IPS-15b (cell line): ENCODE measurements around the gene SESN3.
"Not testable (repeated sequence)": the region's sequence is repeated elsewhere in the genome, so short reads cannot be mapped to it uniquely, and the experiment has no call there.

Experiments used
- H3K27me3 ChIP-seq: one replicate; pipeline ENCODE4 v1.6.1; 2013; ENCODE audit warnings: low read length; ENCODE audit not compliant: control insufficient read depth, insufficient read depth
- H3K36me3 ChIP-seq: one replicate; pipeline ENCODE4 v1.6.1; 2013; ENCODE audit warnings: low read length; ENCODE audit not compliant: control insufficient read depth, insufficient read depth
- H3K4me1 ChIP-seq: one replicate; pipeline ENCODE4 v1.6.1; 2013; ENCODE audit warnings: mild to moderate bottlenecking, low read length; ENCODE audit not compliant: control insufficient read depth, insufficient read depth
- H3K4me3 ChIP-seq: one replicate; pipeline ENCODE4 v1.5.1; 2013; ENCODE audit warnings: low read depth, low read length
- H3K9ac ChIP-seq: one replicate; pipeline ENCODE4 v1.6.1; 2013; ENCODE audit warnings: low read depth, mild to moderate bottlenecking, low read length
- H3K9me3 ChIP-seq: one replicate; pipeline ENCODE4 v1.6.1; 2013; ENCODE audit warnings: mild to moderate bottlenecking, low read length; ENCODE audit not compliant: control insufficient read depth, insufficient read depth

The SESN3 gene, protein sequence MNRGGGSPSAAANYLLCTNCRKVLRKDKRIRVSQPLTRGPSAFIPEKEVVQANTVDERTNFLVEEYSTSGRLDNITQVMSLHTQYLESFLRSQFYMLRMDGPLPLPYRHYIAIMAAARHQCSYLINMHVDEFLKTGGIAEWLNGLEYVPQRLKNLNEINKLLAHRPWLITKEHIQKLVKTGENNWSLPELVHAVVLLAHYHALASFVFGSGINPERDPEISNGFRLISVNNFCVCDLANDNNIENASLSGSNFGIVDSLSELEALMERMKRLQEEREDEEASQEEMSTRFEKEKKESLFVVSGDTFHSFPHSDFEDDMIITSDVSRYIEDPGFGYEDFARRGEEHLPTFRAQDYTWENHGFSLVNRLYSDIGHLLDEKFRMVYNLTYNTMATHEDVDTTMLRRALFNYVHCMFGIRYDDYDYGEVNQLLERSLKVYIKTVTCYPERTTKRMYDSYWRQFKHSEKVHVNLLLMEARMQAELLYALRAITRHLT

DNA sequence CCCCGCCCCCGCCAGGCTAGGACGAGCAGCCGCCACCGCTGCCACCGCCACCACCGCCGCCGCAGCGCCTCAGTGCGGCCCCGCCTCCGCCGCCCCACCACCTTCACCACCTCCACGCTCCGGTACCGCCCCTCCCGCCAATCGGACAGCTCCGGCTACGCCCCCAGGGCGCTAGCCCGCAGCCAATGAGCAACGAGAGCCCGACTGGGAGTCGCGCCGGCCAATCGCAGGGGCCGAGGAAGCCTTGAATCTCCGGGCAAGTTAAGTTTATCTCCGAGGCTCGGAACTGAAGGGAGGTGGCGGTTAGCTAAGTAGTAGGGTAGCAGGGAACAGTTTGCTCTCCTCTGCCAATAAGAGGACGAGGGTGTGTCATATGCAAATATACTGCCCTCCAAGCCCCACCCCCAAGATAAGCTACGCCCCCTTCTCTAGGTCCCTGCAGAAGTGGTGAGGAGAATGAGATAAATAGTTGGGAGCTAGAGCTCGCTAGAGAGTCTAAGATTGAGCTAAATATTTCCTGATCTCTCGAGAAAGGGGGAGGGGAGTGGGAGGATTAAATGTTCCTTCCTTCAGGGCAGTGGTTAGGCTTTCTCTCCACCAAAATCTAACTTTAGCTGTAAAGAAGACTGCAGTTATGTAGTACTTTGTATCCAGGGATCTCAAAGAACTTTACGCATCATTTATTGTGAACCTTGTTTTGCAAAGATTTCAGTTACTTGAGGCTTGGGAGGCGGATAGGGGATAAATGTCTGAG lies at the start of gene SESN3:
TSS of gene SESN3 (minus strand) at position 76 of the 754 bp plus-strand sequence. CDS start 342 bp downstream, outside the sequence.
- Histone ChIP-seq H3K9me3 (no peaks in the 10 kb centered on the region), H3K36me3 (no peaks in the 10 kb centered on the region), H3K4me3 (peak within 1 kb of the TSS; percentile 84), H3K4me1 (peaks cover 25% of the 10 kb centered on the region), H3K27me3 (no peaks in the 10 kb centered on the region), H3K9ac (peak within 1 kb of the TSS; percentile 49)

DNA sequence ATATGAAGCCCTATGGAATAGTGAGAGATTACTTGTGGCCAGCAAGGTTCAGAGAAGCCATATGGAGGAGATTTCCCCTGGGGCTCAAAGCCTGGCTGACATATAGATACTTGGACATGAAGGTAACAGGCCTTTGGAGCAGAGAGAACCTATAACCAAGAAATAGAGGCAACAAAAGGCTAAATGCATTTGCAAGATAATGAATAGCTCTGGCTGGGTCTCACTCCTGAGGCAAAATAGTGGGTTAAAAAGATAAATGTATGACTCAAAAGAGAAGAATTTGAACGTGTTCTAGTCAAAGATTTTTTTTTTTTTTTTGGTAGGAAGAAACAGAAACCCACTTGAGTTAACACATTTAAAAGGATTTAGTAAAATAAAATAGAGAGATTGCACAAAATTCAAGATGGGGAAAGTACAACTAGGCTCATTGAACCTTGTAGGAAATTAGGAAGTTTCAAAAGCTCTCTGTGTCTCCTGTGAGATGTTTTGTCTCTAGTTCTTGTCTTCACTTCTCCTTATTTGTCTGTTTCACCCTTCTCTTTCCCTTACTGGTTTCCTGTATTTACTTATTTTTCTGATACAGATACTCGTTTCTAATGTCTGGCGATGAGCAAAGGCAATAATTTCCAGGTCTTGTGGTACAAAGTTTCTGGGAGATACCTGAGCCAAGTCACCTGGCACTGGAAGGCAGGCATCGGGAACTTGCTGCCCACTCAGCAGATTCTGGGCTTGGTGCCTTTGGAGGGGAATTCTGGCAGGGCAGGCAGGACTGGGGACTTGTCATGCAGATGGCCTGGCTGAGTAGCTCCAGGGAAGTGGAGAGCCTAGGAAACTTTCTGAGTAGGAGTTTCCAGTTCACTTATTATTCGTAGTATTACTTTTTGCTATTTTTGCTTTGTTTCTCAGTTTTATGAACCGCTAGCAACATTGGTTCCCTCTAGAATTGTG lies 49.2 kb upstream of the SESN3 start:
- Histone ChIP-seq H3K9ac (no peak overlapping the region), H3K4me1 (peaks cover 32% of the 10 kb centered on the region), H3K27me3 (no peaks in the 10 kb centered on the region), H3K4me3 (no peak overlapping the region), H3K9me3 (no peaks in the 10 kb centered on the region), H3K36me3 (no peaks in the 10 kb centered on the region)

DNA sequence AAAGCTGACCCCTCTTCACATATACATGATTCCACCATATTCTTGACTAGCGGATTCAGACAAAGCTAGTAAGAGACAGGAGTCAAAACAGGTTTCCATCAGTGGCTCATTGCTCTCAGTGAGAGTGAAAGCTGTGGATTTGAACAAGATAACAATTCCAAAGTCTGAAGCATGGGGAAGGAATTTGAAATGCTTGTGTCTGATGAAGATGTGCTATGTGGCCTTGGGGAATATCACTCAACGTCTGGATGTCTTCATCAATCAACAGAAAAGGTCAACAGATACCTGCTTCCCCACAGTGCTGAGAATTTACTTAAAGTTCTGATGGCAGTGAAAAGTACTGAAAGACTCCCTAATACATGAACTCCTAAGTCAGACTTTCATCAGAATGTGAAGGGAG lies 46.9 kb upstream of the SESN3 start:
- H3K9me3 ChIP-seq, result no peaks in the 10 kb centered on the region
- no peak overlapping the region for H3K4me3 ChIP-seq
- peaks cover 30% of the 10 kb centered on the region for H3K4me1 ChIP-seq
- no peak overlapping the region for H3K9ac ChIP-seq
- no peaks in the 10 kb centered on the region for H3K27me3 ChIP-seq
- H3K36me3 ChIP-seq, result no peaks in the 10 kb centered on the region

GRCh38 chr11:95276139-95276538 lies 45.1 kb upstream of the SESN3 start:
- Histone ChIP-seq H3K9ac (no peak overlapping the region), H3K36me3 (no peaks in the 10 kb centered on the region), H3K4me1 (peaks cover 17% of the 10 kb centered on the region), H3K27me3 (no peaks in the 10 kb centered on the region), H3K4me3 (no peak overlapping the region), H3K9me3 (no peaks in the 10 kb centered on the region)

DNA sequence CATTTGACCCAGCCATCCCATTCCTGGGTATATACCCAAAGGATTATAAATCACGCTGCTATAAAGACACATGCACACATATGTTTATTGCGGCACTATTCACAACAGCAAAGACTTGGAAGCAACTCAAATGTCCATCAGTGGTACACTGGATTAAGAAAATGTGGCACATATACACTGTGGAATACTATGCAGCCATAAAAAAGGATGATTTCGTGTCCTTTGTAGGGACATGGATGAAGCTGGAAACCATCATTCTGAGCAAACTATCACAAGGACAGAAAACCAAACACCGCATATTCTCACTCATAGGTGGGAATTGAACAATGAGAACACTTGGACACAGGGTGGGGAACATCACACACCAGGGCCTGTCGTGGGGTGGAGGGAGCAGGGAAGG lies 42.6 kb upstream of the SESN3 start:
- H3K4me3 ChIP-seq, H3K36me3 ChIP-seq, H3K9ac ChIP-seq, H3K27me3 ChIP-seq, H3K9me3 ChIP-seq, H3K4me1 ChIP-seq: not testable (repeated sequence)

GRCh38 chr11:95269036-95269819 lies 38.2 kb upstream of the SESN3 start:
- H3K4me3 ChIP-seq, result no peak overlapping the region
- no peaks in the 10 kb centered on the region for H3K27me3 ChIP-seq
- H3K4me1 ChIP-seq, result no peaks in the 10 kb centered on the region
- no peak overlapping the region for H3K9ac ChIP-seq
- H3K9me3 ChIP-seq, result no peaks in the 10 kb centered on the region
- no peaks in the 10 kb centered on the region for H3K36me3 ChIP-seq

- Histone ChIP-seq H3K36me3 (no peaks in the 10 kb centered on the region), H3K9me3 (no peaks in the 10 kb centered on the region), H3K4me1 (no peaks in the 10 kb centered on the region), H3K27me3 (no peaks in the 10 kb centered on the region), H3K4me3 (no peak overlapping the region), H3K9ac (no peak overlapping the region)
Measured at GRCh38 chr11:95268391-95268790, 37.4 kb upstream of the SESN3 start.

DNA sequence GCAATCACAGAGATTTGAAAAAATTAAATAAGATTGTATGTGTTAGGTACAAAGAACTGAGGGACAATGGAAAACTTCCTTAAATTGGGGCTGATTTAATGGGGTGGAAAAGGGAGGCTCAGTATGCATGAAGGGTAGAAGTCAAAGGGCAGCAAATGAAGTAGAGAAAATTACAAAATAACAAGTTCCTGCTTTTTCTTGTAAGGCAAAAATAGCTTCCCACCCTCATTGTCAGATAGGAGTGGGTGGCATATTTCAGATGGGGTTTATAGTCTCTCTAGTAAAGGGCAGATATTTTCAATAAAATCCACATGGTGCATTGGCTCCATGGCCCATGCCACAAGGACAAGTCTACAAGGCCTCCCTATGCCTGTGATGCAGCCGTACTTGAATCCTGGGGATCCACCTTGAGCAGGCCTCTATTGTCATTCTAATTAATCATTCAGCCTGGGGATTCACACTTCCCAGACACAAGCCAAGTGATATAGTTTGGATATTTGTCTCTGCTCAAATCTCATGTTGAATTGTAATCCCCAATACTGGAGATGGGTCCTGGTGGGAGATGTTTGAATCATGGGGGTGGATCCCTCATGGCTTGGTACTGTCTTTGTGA lies 36.7 kb upstream of the SESN3 start:
- H3K4me3 ChIP-seq, result no peak overlapping the region
- no peaks in the 10 kb centered on the region for H3K36me3 ChIP-seq
- H3K27me3 ChIP-seq, result no peaks in the 10 kb centered on the region
- no peaks in the 10 kb centered on the region for H3K9me3 ChIP-seq
- no peak overlapping the region for H3K9ac ChIP-seq
- no peaks in the 10 kb centered on the region for H3K4me1 ChIP-seq

- no peaks in the 10 kb centered on the region for H3K36me3 ChIP-seq
- no peak overlapping the region for H3K4me3 ChIP-seq
- no peaks in the 10 kb centered on the region for H3K27me3 ChIP-seq
- no peaks in the 10 kb centered on the region for H3K9me3 ChIP-seq
- H3K9ac ChIP-seq, result no peak overlapping the region
- no peaks in the 10 kb centered on the region for H3K4me1 ChIP-seq
Measured at GRCh38 chr11:95266751-95267374, 35.9 kb upstream of the SESN3 start.

DNA sequence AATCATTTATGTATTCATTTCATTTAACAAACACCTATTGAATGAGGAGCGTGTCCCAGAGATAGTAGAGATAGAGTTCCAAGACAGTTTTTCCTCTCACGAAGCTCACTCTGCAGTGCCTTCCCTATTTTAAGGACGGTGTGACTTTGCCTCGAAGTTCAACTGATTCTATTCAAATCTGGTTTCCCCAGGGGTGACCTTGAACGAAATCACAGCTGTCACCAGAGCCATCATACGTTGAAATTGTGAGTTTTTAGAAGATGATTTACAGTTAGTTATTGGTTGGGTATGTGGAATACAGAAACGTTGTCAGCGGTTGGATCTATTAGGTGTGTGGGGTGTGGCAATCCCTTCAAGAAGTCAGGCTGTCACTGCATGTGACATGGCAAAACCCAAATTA lies 33.9 kb upstream of the SESN3 start:
- Histone ChIP-seq H3K4me3 (no peak overlapping the region), H3K9ac (no peak overlapping the region), H3K4me1 (no peaks in the 10 kb centered on the region), H3K27me3 (no peaks in the 10 kb centered on the region), H3K36me3 (no peaks in the 10 kb centered on the region), H3K9me3 (no peaks in the 10 kb centered on the region)
